HEK293T (cell line): ENCODE results near the gene SLC36A3.

Experiments used
- CTCF ChIA-PET: fragments of 350-600 bp; formaldehyde crosslinking; extraction: SDS; loops from one replicate; lab custom pipeline; 2021; ENCODE audit warnings: antibody characterized with exemption, inconsistent platforms; lab: Yijun Ruan, JAX
- POLR2A ChIA-PET: fragments of 350-600 bp; formaldehyde crosslinking; extraction: SDS; loops from one replicate; lab custom pipeline; 2020; ENCODE audit warnings: antibody characterized with exemption, inconsistent platforms; lab: Yijun Ruan, JAX
- DNase-seq: peaks from one replicate; pipeline ENCODE4 v3.0.0; 2012; ENCODE audit warnings: mixed read lengths; ENCODE audit errors: extremely low spot score
- ARNT ChIP-seq: fragments of 450-650 bp; IDR thresholded peaks from 2 replicates; pipeline ENCODE4 v1.6.1; 2017; ENCODE audit warnings: mild to moderate bottlenecking
- BHLHE40 ChIP-seq: fragments of 450-650 bp; IDR thresholded peaks from 2 replicates; pipeline ENCODE4 v1.6.1; 2016; ENCODE audit warnings: mild to moderate bottlenecking, moderate library complexity, borderline replicate concordance
- CTBP1 ChIP-seq: fragments of 450-650 bp; IDR thresholded peaks from 2 replicates; pipeline ENCODE4 v1.6.1; 2016; ENCODE audit warnings: borderline replicate concordance
- ELF4 ChIP-seq: fragments of 450-650 bp; IDR thresholded peaks from 2 replicates; pipeline ENCODE4 v1.6.1; 2017; ENCODE audit warnings: antibody characterized with exemption
- FOXA1 ChIP-seq: fragments of 450-650 bp; IDR thresholded peaks from 2 replicates; pipeline ENCODE4 v1.6.1; 2016; ENCODE audit warnings: mild to moderate bottlenecking
- FOXK2 ChIP-seq: fragments of 450-650 bp; IDR thresholded peaks from 2 replicates; pipeline ENCODE4 v1.6.1; 2016; ENCODE audit warnings: mild to moderate bottlenecking
- FOXM1 ChIP-seq: fragments of 450-650 bp; IDR thresholded peaks from 2 replicates; pipeline ENCODE4 v1.6.1; 2017; ENCODE audit warnings: mild to moderate bottlenecking, borderline replicate concordance
- HDGF ChIP-seq: fragments of 450-650 bp; IDR thresholded peaks from 2 replicates; pipeline ENCODE4 v1.6.1; 2017; ENCODE audit warnings: antibody characterized with exemption, borderline replicate concordance
- L3MBTL2 ChIP-seq: fragments of 450-650 bp; conservative IDR thresholded peaks from 2 replicates; pipeline ENCODE4 v1.6.1; 2016; ENCODE audit warnings: mild to moderate bottlenecking
- LEF1 ChIP-seq: fragments of 450-650 bp; IDR thresholded peaks from 2 replicates; pipeline ENCODE4 v1.6.1; 2017; ENCODE audit warnings: mild to moderate bottlenecking, borderline replicate concordance
- NFRKB ChIP-seq: fragments of 450-650 bp; IDR thresholded peaks from 2 replicates; pipeline ENCODE4 v1.6.1; 2016; ENCODE audit warnings: mild to moderate bottlenecking, moderate library complexity
- PKNOX1 ChIP-seq: fragments of 450-650 bp; IDR thresholded peaks from 2 replicates; pipeline ENCODE4 v1.6.1; 2016
- SP1 ChIP-seq: fragments of 450-650 bp; IDR thresholded peaks from 2 replicates; pipeline ENCODE4 v1.6.1; 2017
- SUZ12 ChIP-seq: fragments of 450-650 bp; IDR thresholded peaks from 2 replicates; pipeline ENCODE4 v1.6.1; 2016; ENCODE audit warnings: mild to moderate bottlenecking
- TARDBP ChIP-seq: fragments of 450-650 bp; IDR thresholded peaks from 2 replicates; pipeline ENCODE4 v1.6.1; 2016
- ZNF384 ChIP-seq: fragments of 450-650 bp; IDR thresholded peaks from 2 replicates; pipeline ENCODE4 v1.6.1; 2016

The SLC36A3 gene

GRCh38 chr5:151340004-151340403, 36.4 kb upstream of the SLC36A3 start:
- no peak for DNase-seq
- ChIA-PET CTCF (no interaction called here), POLR2A (no interaction called here)
- no peak for TF ChIP-seq FOXK2
- no peak for TF ChIP-seq HDGF
- TF ChIP-seq BHLHE40, result no peak
- TF ChIP-seq LEF1, result no peak
- no peak for TF ChIP-seq ARNT
- TF ChIP-seq CTBP1, result no peak

- ChIA-PET CTCF (interaction anchor here (0.6 kb wide), 3 partner anchors 117 to 142 kb away, joined by 3 read pairs; no protein-coding TSS in a partner anchor), POLR2A (no interaction called here)
- no peak for DNase-seq
- no peak for TF ChIP-seq FOXA1
- no peak for TF ChIP-seq BHLHE40
- TF ChIP-seq PKNOX1, result no peak
- TF ChIP-seq TARDBP, result no peak
- no peak for TF ChIP-seq HDGF
These were observed 35.2 kb upstream of the SLC36A3 start for GRCh38 chr5:151338734-151339133.

GRCh38 chr5:151332857-151333256, 29.3 kb upstream of the SLC36A3 start:
- CTCF ChIA-PET, result interaction anchor here (1.0 kb wide), 1 partner anchor 17 kb away, joined by 4 read pairs; no protein-coding TSS in a partner anchor
- POLR2A ChIA-PET, result no interaction called here
- DNase-seq, result no peak
- TF ChIP-seq PKNOX1 (no peak), SP1 (no peak), FOXM1 (no peak), ZNF384 (no peak), LEF1 (no peak), NFRKB (no peak), TARDBP (no peak), SUZ12 (no peak), ARNT (no peak), BHLHE40 (no peak), L3MBTL2 (no peak), FOXK2 (no peak), CTBP1 (no peak), HDGF (no peak), FOXA1 (no peak), ELF4 (no peak)

GRCh38 chr5:151328734-151329133, 25.2 kb upstream of the SLC36A3 start:
- ChIA-PET POLR2A (no interaction called here), CTCF (no interaction called here)
- no peak for TF ChIP-seq FOXK2
- TF ChIP-seq PKNOX1, result no peak
- TF ChIP-seq HDGF, result no peak
- no peak for TF ChIP-seq NFRKB
- no peak for DNase-seq

GRCh38 chr5:151327585-151327984, 24.0 kb upstream of the SLC36A3 start:
- DNase-seq, result no peak
- ChIA-PET CTCF (no interaction called here), POLR2A (no interaction called here)
- no peak for TF ChIP-seq LEF1
- no peak for TF ChIP-seq ARNT
- no peak for TF ChIP-seq TARDBP
- no peak for TF ChIP-seq PKNOX1
- TF ChIP-seq ZNF384, result no peak
- no peak for TF ChIP-seq NFRKB
- TF ChIP-seq L3MBTL2, result no peak
- TF ChIP-seq FOXM1, result no peak
- TF ChIP-seq HDGF, result no peak
- no peak for TF ChIP-seq ELF4
- no peak for TF ChIP-seq FOXA1
- no peak for TF ChIP-seq CTBP1
- TF ChIP-seq BHLHE40, result no peak
- TF ChIP-seq SUZ12, result no peak
- TF ChIP-seq FOXK2, result no peak
- no peak for TF ChIP-seq SP1

- CTCF ChIA-PET, result no interaction called here
- POLR2A ChIA-PET, result no interaction called here
- DNase-seq, result no peak
- TF ChIP-seq TARDBP (no peak), FOXA1 (no peak), L3MBTL2 (no peak), SP1 (no peak)
These were observed 22.7 kb upstream of the SLC36A3 start for GRCh38 chr5:151326266-151326665.
